K562 (cell line): Measurements from ENCODE around the gene KCP. TPM values are rescaled to one million over a fixed set of nuclear protein-coding genes. Genes with fewer than 3 reads are reported as not detected.

Experiments used
- ATAC-seq: fragments of 200-7000 bp; cut with Tn5 transposase; 3 replicates; pipeline ENCODE4 v1.9.1; 2020; ENCODE audit warnings: moderate library complexity
- BruUV-seq: library from RNA; stranded (reverse); fragments of 400-500 nt; replicated peaks from 2 replicates; lab custom pipeline; 2021; lab: Mats Ljungman, UMichigan
- CTCF ChIA-PET: fragments of 300-600 bp; formaldehyde crosslinking; extraction: SDS; loops from one replicate; lab custom pipeline; 2021; ENCODE audit warnings: low intra/inter-chr PET ratio; lab: Yijun Ruan, JAX
- POLR2A ChIA-PET: fragments of 300-600, 350-650 bp; sonication (Branson Sonifier 250); formaldehyde crosslinking; extraction: SDS; loops from one replicate; lab custom pipeline; 2021; ENCODE audit warnings: antibody characterized with exemption, inconsistent platforms; lab: Yijun Ruan, JAX
- DNase-seq, 4 experiments: peaks; one replicate each; pipeline versions ENCODE4 v3.0.0 to v3.0.0-alpha.2; 2011 to 2018; ENCODE audit warnings: low spot score in 3 of 4, mixed read lengths in 3 of 4; ENCODE audit errors: extremely low read depth in 1 of 4
- FAIRE-seq: peaks from 2 replicates; lab custom pipeline; 2011; peaks lifted over from hg19 to GRCh38; lab: Jason Lieb, UNC
- H2AFZ ChIP-seq: 2 replicates; pipeline ENCODE4 v1.6.0; 2011; ENCODE audit warnings: low read depth, low read length, control low read depth, inconsistent platforms
- H3K27ac ChIP-seq: fragments of 200-600 bp; 3 replicates; pipeline ENCODE4 v1.8.0; 2011; ENCODE audit warnings: low read depth, mild to moderate bottlenecking, control low read depth, inconsistent platforms, low read length, moderate library complexity, mixed read lengths; ENCODE audit errors: extremely low read depth
- H3K27me3 ChIP-seq, 2 experiments: fragments of 300-600 bp in 1 of 2; 2 replicates in 1 of 2; 3 replicates in 1 of 2; pipeline versions ENCODE4 v1.6.0 to v1.8.0; 2011; ENCODE audit warnings: inconsistent platforms in 2 of 2, low read length in 2 of 2, mild to moderate bottlenecking in 1 of 2, mixed read lengths in 1 of 2, moderate library complexity in 1 of 2; ENCODE audit not compliant: control insufficient read depth in 2 of 2, insufficient read depth in 2 of 2
- H3K36me3 ChIP-seq: fragments of 300-600 bp; 3 replicates; pipeline ENCODE4 v1.8.0; 2011; ENCODE audit warnings: mild to moderate bottlenecking, low read length, inconsistent platforms; ENCODE audit not compliant: control insufficient read depth, insufficient read depth
- H3K4me1 ChIP-seq, 2 experiments: fragments of 200-600 bp in 1 of 2; replicated peaks in 1 of 2; 2 replicates in 1 of 2; 3 replicates in 1 of 2; pipeline versions ENCODE4 v1.5.1 to v1.8.0; 2011; ENCODE audit warnings: inconsistent platforms in 2 of 2, low read length in 2 of 2, mild to moderate bottlenecking in 1 of 2, mixed read lengths in 1 of 2, moderate library complexity in 1 of 2; ENCODE audit not compliant: control insufficient read depth in 2 of 2, insufficient read depth in 2 of 2
- H3K4me2 ChIP-seq: 2 replicates; pipeline ENCODE4 v1.6.1; 2011; ENCODE audit warnings: low read length, control low read depth, inconsistent platforms, mixed read lengths; ENCODE audit not compliant: insufficient read depth
- H3K4me3 ChIP-seq: fragments of 200-600 bp; sonication (generic), shearing (Covaris generic); 2 replicates; pipeline ENCODE4 v1.5.1; 2016; ENCODE audit warnings: control low read depth, inconsistent platforms
- H3K79me2 ChIP-seq: fragments of 200-600 bp; 3 replicates; pipeline ENCODE4 v1.8.0; 2011; ENCODE audit warnings: low read length, inconsistent platforms; ENCODE audit not compliant: control insufficient read depth, insufficient read depth
- H3K9ac ChIP-seq, 2 experiments: 2 replicates each; pipeline versions ENCODE4 v1.6.0 to v1.6.1; 2011; ENCODE audit warnings: low read depth in 2 of 2, low read length in 2 of 2, control low read depth in 1 of 2, inconsistent platforms in 1 of 2, mild to moderate bottlenecking in 1 of 2, mixed read lengths in 1 of 2; ENCODE audit not compliant: insufficient read depth in 1 of 2
- H3K9me1 ChIP-seq: one replicate; pipeline ENCODE4 v1.6.0; 2011; ENCODE audit warnings: inconsistent platforms, mild to moderate bottlenecking, low read length, moderate library complexity; ENCODE audit not compliant: control insufficient read depth, insufficient read depth
- H3K9me3 ChIP-seq: replicated peaks from 2 replicates; pipeline ENCODE4 v1.5.1; 2011; ENCODE audit warnings: low read depth, low read length, inconsistent platforms; ENCODE audit not compliant: control insufficient read depth, insufficient read depth
- H4K20me1 ChIP-seq: replicated peaks from 2 replicates; pipeline ENCODE4 v1.6.1; 2011; ENCODE audit warnings: low read length, inconsistent platforms, mixed read lengths; ENCODE audit not compliant: control insufficient read depth, insufficient read depth
- FOSL1 ChIP-seq: fragments of 200-800 bp; sonication (Bioruptor generic); conservative IDR thresholded peaks from 2 replicates; pipeline ENCODE4 v1.6.1; 2016; ENCODE audit warnings: missing genetic modification characterization, missing compliant biosample characterization
- MAFG ChIP-seq: fragments of 450-650 bp; conservative IDR thresholded peaks from 2 replicates; pipeline ENCODE4 v1.6.1; 2016; ENCODE audit warnings: missing genetic modification characterization, missing compliant biosample characterization
- ZNF23 ChIP-seq: fragments of 250-450 bp; sonication (Bioruptor Pico); IDR thresholded peaks from 2 replicates; pipeline ENCODE4 v1.4.0; 2020; ENCODE audit warnings: mild to moderate bottlenecking
- ZNF253 ChIP-seq: fragments of 250-450 bp; sonication (Bioruptor Pico); conservative IDR thresholded peaks from 2 replicates; pipeline ENCODE4 v1.6.1; 2021; ENCODE audit warnings: mild to moderate bottlenecking
- WGBS: fragments of 100-300 bp; shearing (Covaris generic); methylation state at CpG from one replicate; pipeline ENCODE4 v1.1.6; 2016; ENCODE audit warnings: low coverage, mixed read lengths; ENCODE audit not compliant: insufficient coverage; ENCODE audit errors: missing lambda C conversion rate; 5-methylcytosine and 5-hydroxymethylcytosine counted together
- in situ Hi-C: fragments of 300-500 bp; cut with MboI; formaldehyde crosslinking; loops from 4 replicates; pipeline ENCODE4 v1.15.0; 2018; ENCODE audit warnings: inconsistent platforms, mixed read lengths
- intact Hi-C: fragments of 100-400 bp; cut with micrococcal nuclease; formaldehyde crosslinking; loops from 2 replicates; pipeline ENCODE4 v1.14.2; 2022
- polyA plus RNA-seq, 8 experiments: library from polyadenylated mRNA; depleted of rRNA in 4 of 8; stranded (reverse) in 5 of 8; unstranded in 3 of 8; fragments of >200 nt; fragmentation: Nextera tagmentation in 2 of 8; fragmentation: Illumina TruSeq in 1 of 8; extraction: Ambion mirVana in 2 of 8; extraction: Trizol in 1 of 8; gene quantifications; 2 replicates each; pipeline versions ENCODE4 v1.2.1 to v1.2.3, GENCODE V29; 2011 to 2014; ENCODE audit warnings: inconsistent platforms in 1 of 8, missing spikeins in 1 of 8
- total RNA-seq, 7 experiments: library from RNA; depleted of rRNA in 6 of 7; stranded (reverse); fragments of >200 nt in 6 of 7; fragmentation: Illumina TruSeq in 2 of 7; extraction: Trizol in 2 of 7; gene quantifications; 2 replicates each; pipeline versions ENCODE4 v1.2.1 to v1.2.3, GENCODE V29; 2011 to 2021; ENCODE audit warnings: low replicate concordance in 1 of 7

Gene KCP
- total and polyA plus RNA-seq, 9 of the 15 experiments (the other 6 are each of a cell fraction or from before 2014, with no cell fraction given), result 0.06 to 0.17 (median 0.12) TPM; not detected in 3

DNA sequence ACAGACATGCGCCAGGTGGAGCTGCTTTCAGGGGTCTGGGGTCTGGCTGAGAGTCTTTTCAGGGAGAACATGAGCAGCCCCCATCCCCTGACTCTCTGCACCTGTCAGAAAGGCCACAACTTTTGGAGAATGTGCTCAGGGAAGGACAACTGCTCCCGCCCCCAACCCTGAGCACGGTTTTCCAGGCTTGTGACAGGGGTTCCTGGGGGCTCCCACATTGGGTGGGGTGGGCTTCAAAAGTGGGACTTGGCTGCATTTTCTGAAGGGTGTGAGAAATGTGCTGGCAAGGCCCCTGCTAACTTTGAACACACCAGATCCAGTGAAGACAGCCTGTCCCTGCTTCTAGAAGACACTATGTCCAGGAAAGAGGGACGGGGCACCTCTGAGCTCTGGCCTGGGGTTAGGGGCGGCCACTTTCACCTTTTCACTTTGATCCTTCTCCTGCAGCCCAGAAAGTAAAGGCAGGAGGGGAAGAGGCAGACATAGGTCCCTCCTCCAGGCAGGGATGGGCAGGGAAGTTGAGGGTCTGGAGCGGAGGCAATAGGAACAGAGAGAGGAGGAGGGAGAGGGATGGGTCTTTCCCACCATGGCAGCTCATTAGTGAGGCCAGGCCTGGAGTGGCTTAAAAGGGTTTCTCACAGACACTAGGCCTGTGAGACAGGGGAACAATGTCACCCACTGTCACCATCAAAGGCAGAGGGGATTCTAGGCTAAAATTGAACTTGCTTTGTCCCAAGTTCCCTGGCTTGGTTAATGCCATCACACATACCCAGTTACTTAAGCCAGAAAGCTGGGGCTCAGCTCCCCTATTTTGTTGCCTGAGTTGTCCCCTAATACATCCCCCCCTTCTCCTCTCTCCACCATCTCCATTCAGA is 1.5 kb downstream of the KCP start:
- no peak for ATAC-seq
- DNase-seq, result no peak
- H3K27me3 ChIP-seq, result peaks cover 36 to 66% of the 10 kb centered on the region in 2 experiments
- H3K4me3 ChIP-seq, result no peak overlapping the region
- intact Hi-C loops, result no loop called here
- TF ChIP-seq FOSL1 (no peak), ZNF23 (CRISPR knock-in tag) (no peak), ZNF253 (CRISPR knock-in tag) (no peak), MAFG (tag) (no peak)
- H3K9me1 ChIP-seq, result no peaks in the 10 kb centered on the region
- H4K20me1 ChIP-seq, result peaks cover 11% of the 10 kb centered on the region; the same call in 1 of the 2 replicates
- no peaks in the 10 kb centered on the region for H3K36me3 ChIP-seq
- no peak overlapping the region; the same call in 1 of the 2 replicates for H3K4me2 ChIP-seq
- WGBS, result 6% methylated on average over 6 of the region's 6 CpGs
- peaks cover 0 to 35% of the 10 kb centered on the region in 2 experiments; a peak in 2 of 5 replicates for H3K4me1 ChIP-seq
- no TSS peak for BruUV-seq
- ChIA-PET CTCF (interaction anchor here (0.9 kb wide), 1 partner anchor 181 kb away, joined by 3 read pairs; no protein-coding TSS in a partner anchor), POLR2A (interaction anchor here (1.5 kb wide), 1 partner anchor 13 kb away, joined by 3 read pairs; no protein-coding TSS in a partner anchor)
- FAIRE-seq, result no peak
- H3K27ac ChIP-seq, result no peak overlapping the region
- H3K9ac ChIP-seq, result peak overlapping the region in 1 of 2 experiments; percentile 10; a peak in 1 of 4 replicates
- H3K79me2 ChIP-seq, result no peaks in the 10 kb centered on the region
- H3K9me3 ChIP-seq, result no peaks in the 10 kb centered on the region; the same call in 1 of the 2 replicates
- in situ Hi-C loops, result no loop called here
- H2AFZ ChIP-seq, result no peak overlapping the region
